Psoas muscle (tissue), 8 donors: Measurements from ENCODE around the gene CD37. TPM values are rescaled to one million over a fixed set of nuclear protein-coding genes. Genes with fewer than 3 reads are reported as not detected.
"Not testable (repeated sequence)": the region's sequence is repeated elsewhere in the genome, so short reads cannot be mapped to it uniquely, and the experiment has no call there.

Source experiments
- ATAC-seq, 4 donors: fragments of 200-7000 bp; cut with Tn5 transposase; one replicate each; pipeline ENCODE4 v1.9.1; 2020; ENCODE audit warnings: moderate library complexity in 3 of 4, mild to moderate bottlenecking in 2 of 4
- DNase-seq, 2 donors: peaks; one replicate each; pipeline ENCODE4 v3.0.0-alpha.2; 2020
- H3K27ac ChIP-seq: fragments of 200-600 bp; one replicate; pipeline ENCODE4 v1.8.0; 2022
- H3K27me3 ChIP-seq, 3 donors: fragments of 200-600 bp in 1 of 3; one replicate each; pipeline versions ENCODE4 v1.6.1 to v1.8.0; 2013 to 2022; ENCODE audit warnings: low read length in 2 of 3, mild to moderate bottlenecking in 2 of 3, moderate library complexity in 1 of 3; ENCODE audit not compliant: insufficient read depth in 3 of 3
- H3K36me3 ChIP-seq, 2 donors: fragments of 200-600 bp in 1 of 2; one replicate each; pipeline versions ENCODE4 v1.6.1 to v1.8.0; 2013 to 2022; ENCODE audit warnings: low read depth in 1 of 2, mild to moderate bottlenecking in 1 of 2, moderate library complexity in 1 of 2; ENCODE audit not compliant: insufficient read depth in 1 of 2
- H3K4me1 ChIP-seq: fragments of 200-600 bp; one replicate; pipeline ENCODE4 v1.8.0; 2022
- H3K4me3 ChIP-seq: fragments of 200-600 bp; one replicate; pipeline ENCODE4 v1.8.0; 2022; ENCODE audit warnings: mild to moderate bottlenecking
- H3K9me3 ChIP-seq: fragments of 200-600 bp; one replicate; pipeline ENCODE4 v1.8.0; 2022
- WGBS, 3 donors: extraction: QIAGEN DNeasy Blood & Tissue Kit; methylation state at CpG; one replicate each; pipeline versions ENCODE4 v1.1.6 to v1.1.7; 2013; 5-methylcytosine and 5-hydroxymethylcytosine counted together
- intact Hi-C, 2 donors: fragments of 100-400 bp; cut with DNase I; formaldehyde crosslinking; loops; one replicate each; pipeline versions ENCODE4 v1.11.0 to v1.14.2; 2022
- polyA plus RNA-seq, 3 donors: library from polyadenylated mRNA; stranded (reverse); fragments of 200-250 nt; gene quantifications; one replicate each; pipeline ENCODE4 v1.2.3, GENCODE V29; 2013
- total RNA-seq, 4 donors: library from RNA; stranded (reverse); fragmentation: NEBNext Ultra II Directional in 2 of 4; extraction: Animal tissue kit (Norgen Biotek cat#: 25700) in 2 of 4; gene quantifications; one replicate each; pipeline versions ENCODE4 v1.2.1 to v1.2.4, GENCODE V29; 2021 to 2023
- TF ChIP-seq, protein P1 (sequence below): fragments of 200-600 bp; IDR thresholded peaks from one replicate; pipeline ENCODE4 v1.8.0; 2022; ENCODE audit warnings: antibody characterized with exemption
- donor health status: healthy with polysubstance abuse.
- donor health status: DM: no; HTN: no; CAD: no; lungs with moderate emphysema.
- donor health status: Bipolar disorder and iron deficiency.
- donor health status: healthy.
- donor health status: DM: yes; HTN: yes; CAD: no.
- donor health status: DM: no; HTN: no; CAD: no.
- donor health status: DM: no; HTN: no; CAD: no.
- donor health status: DM: yes; HTN: yes; CAD: no.

The CD37 gene
- total and polyA plus RNA-seq, 7 donors, result 0.66 to 4.7 (median 2.3) TPM

DNA sequence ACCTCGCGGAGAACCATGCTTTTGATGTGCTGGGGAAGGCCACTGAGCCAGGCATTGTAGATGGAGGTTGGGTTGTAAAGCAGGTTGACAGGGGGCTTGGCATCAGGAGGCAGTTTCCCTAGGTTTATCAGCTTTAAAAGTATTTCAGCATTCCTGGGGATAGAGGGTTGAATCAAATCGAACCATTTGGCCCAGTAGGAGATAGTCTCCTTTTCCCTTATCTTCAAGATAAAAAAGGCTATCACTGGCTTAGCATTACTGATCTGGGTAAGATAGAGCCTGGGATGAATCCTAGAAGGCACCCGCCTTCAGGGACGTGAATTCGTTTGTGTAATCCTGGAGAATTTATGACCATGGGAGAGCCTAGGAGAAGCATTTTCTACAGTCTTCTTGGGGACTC, 40.8 kb upstream of the CD37 start:
- H3K4me1 ChIP-seq, result no peaks in the 10 kb centered on the region
- 80 to 86% (median 81%) methylated on average over 6 of the region's 6 CpGs for WGBS, 3 donors
- no peak overlapping the region for H3K4me3 ChIP-seq
- ATAC-seq, result no peak
- no peaks in the 10 kb centered on the region for H3K9me3 ChIP-seq
- no peaks in the 10 kb centered on the region for H3K27me3 ChIP-seq
- intact Hi-C loops, result no loop called here
- TF ChIP-seq, protein P1, sequence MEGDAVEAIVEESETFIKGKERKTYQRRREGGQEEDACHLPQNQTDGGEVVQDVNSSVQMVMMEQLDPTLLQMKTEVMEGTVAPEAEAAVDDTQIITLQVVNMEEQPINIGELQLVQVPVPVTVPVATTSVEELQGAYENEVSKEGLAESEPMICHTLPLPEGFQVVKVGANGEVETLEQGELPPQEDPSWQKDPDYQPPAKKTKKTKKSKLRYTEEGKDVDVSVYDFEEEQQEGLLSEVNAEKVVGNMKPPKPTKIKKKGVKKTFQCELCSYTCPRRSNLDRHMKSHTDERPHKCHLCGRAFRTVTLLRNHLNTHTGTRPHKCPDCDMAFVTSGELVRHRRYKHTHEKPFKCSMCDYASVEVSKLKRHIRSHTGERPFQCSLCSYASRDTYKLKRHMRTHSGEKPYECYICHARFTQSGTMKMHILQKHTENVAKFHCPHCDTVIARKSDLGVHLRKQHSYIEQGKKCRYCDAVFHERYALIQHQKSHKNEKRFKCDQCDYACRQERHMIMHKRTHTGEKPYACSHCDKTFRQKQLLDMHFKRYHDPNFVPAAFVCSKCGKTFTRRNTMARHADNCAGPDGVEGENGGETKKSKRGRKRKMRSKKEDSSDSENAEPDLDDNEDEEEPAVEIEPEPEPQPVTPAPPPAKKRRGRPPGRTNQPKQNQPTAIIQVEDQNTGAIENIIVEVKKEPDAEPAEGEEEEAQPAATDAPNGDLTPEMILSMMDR, result no peak
- no peak overlapping the region for H3K27ac ChIP-seq
- DNase-seq, result no peak
- no peaks in the 10 kb centered on the region for H3K36me3 ChIP-seq

DNA sequence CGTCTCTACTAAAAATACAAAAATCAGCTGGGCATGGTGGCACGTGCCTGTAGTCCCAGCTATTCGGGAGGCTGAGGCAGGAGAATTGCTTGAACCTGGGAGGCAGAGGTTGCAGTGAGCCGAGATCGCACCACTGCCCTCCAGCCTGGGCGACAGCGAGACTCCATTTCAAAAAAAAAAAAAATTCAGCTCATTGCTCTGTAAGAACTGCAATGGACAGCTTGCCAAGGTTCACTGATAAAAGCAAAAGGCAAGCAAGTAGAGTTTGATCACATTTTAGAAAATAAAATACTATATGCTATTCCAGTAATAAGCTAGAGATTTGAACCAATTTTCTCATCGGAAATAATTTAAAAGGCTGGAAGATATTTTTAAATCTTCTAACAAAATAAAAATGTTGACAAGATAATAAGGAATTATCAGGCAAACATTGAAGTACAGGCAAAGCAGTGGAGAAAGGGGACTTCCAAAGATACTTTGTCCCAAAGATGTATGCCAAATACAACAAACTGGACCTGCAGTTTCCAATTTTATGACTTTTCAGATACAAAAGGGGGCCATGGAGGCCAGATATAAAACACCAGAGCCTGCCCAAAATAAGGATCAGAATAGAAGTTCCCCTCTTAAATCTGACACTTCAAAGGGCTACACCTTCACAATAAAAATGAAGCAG, 39.9 kb upstream of the CD37 start:
- intact Hi-C loops, result no loop called here
- TF ChIP-seq, protein P1, result no peak
- Histone ChIP-seq H3K27ac (no peak overlapping the region), H3K9me3 (no peaks in the 10 kb centered on the region), H3K4me3 (no peak overlapping the region), H3K36me3 (no peaks in the 10 kb centered on the region), H3K27me3 (no peaks in the 10 kb centered on the region), H3K4me1 (no peaks in the 10 kb centered on the region)
- no peak for DNase-seq
- no peak for ATAC-seq
- WGBS, 3 donors, result 89 to 90% (median 90%) methylated on average over 8 of the region's 8 CpGs

DNA sequence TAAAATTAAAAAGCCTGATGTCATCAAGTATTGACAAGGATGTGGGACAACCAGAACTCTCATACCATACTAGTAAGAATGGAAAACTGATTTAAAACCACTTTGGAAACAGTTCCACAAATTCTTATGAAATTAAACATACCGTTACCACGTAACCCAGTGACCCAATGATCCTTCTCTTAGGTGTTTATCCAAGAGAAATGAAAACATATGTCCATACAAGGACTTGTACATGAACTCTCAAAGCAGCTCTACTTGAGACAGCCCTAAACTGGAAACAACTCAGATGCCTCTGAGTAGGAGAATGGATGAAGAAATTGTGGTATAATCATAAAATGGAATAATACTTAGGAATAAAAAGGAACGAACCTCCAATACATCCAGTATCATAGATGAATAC, 37.8 kb upstream of the CD37 start:
- Histone ChIP-seq H3K36me3 (no peaks in the 10 kb centered on the region), H3K4me3 (no peak overlapping the region), H3K27ac (no peak overlapping the region), H3K9me3 (no peaks in the 10 kb centered on the region), H3K4me1 (no peaks in the 10 kb centered on the region), H3K27me3 (no peaks in the 10 kb centered on the region)
- intact Hi-C loops, result no loop called here
- TF ChIP-seq, protein P1, result no peak
- DNase-seq, result no peak
- no peak for ATAC-seq
- 85 to 91% (median 86%) methylated on average over 3 of the region's 3 CpGs for WGBS, 3 donors

DNA sequence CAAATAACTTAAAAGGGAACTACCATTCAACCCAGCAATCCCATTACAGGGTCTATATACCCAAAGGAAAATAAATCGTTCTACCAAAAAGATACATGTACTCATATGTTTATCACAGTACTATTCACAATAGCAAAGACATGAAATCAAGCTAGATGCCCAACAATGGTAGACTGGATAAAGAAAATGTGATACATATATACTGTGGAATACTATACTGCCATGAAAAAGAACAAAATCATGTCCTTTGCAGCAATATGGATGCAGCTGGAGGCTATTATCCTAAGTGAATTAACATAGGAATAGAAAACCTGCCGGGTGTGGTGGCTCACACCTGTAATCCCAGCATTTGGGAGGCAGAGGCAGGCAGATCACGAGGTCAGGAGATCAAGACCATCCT, 36.6 kb upstream of the CD37 start:
- intact Hi-C loops, H3K4me3 ChIP-seq, DNase-seq, ATAC-seq, H3K27ac ChIP-seq, H3K4me1 ChIP-seq, H3K9me3 ChIP-seq, H3K27me3 ChIP-seq, H3K36me3 ChIP-seq: not testable (repeated sequence)
- 69 to 77% (median 72%) methylated on average over 3 of the region's 3 CpGs for WGBS, 3 donors

DNA sequence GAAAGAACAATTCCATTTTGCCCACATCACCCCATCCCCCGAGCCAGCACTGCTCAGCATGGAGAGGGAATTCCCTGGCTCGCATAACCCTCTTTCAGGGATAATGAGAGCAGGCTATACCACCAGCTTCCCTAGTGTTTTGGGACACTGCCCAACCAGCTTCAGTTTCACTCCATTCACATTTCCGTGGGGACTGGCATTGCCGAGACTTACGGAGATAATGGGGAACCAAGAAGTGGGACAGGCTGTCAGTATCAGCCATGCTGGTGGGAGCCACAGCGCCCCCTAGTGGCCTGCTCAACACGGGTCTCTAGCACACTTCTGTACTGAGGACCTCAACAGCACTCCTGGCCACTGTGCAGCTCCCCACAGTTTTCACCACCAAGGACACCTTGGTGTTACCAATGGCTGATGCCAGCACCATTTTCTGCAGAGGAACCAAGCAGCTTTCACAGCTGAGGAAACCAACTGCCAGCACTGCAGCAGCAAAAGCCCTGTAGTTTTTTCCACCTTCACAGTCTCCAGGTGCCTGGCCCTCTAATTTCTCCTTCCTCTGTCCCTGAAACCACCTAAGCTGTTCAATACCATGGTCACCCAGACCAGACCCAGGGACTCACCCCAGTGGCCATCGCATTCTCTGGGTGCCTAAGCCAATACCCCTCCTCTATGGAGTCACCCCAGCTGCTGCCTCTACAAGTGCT, 33.9 kb upstream of the CD37 start:
- 18 to 22% (median 19%) methylated on average over 8 of the region's 8 CpGs for WGBS, 3 donors
- no peak overlapping the region for H3K4me3 ChIP-seq

More for the DNA sequence above, 33.9 kb upstream of the CD37 start:
- H3K9me3 ChIP-seq, result no peaks in the 10 kb centered on the region
- peak; percentile 71 to 81 for DNase-seq
- no peaks in the 10 kb centered on the region for H3K27me3 ChIP-seq
- TF ChIP-seq, protein P1, result peak; percentile 69
- peak in 3 of 4 donors; percentile 61 to 78 (median 67) for ATAC-seq
- H3K36me3 ChIP-seq, result no peaks in the 10 kb centered on the region
- intact Hi-C loops, result loop anchor here in 1 of 2 donors (5.0 kb wide), 1 partner anchor 74 kb away; no protein-coding TSS in a partner anchor
- no peaks in the 10 kb centered on the region for H3K4me1 ChIP-seq
- H3K27ac ChIP-seq, result no peak overlapping the region
